Lung (tissue), 12 donors: ENCODE data around the gene SPRR2E. TPM values are rescaled to one million over a fixed set of nuclear protein-coding genes. Genes with fewer than 3 reads are reported as not detected.

Experiments used
- ATAC-seq: fragments of 200-7000 bp; cut with Tn5 transposase; one replicate; pipeline ENCODE4 v1.9.1; 2020; ENCODE audit warnings: moderate number of reproducible peaks; ENCODE audit not compliant: insufficient read depth, low FRiP score
- DNase-seq, 3 donors: peaks; one replicate each; pipeline ENCODE4 v3.0.0-alpha.2; 2013 to 2017
- H3K27ac ChIP-seq, 2 donors: one replicate each; pipeline ENCODE4 v1.5.1; 2013; ENCODE audit warnings: mild to moderate bottlenecking in 2 of 2, moderate library complexity in 2 of 2, control low read depth in 1 of 2, inconsistent platforms in 1 of 2, low read depth in 1 of 2, low read length in 1 of 2
- H3K27me3 ChIP-seq, 3 donors: one replicate each; pipeline ENCODE4 v1.5.1; 2013; ENCODE audit warnings: low read length in 2 of 3; ENCODE audit not compliant: control insufficient read depth in 3 of 3, insufficient read depth in 3 of 3
- H3K36me3 ChIP-seq, 4 donors: one replicate each; pipeline ENCODE4 v1.5.1; 2013; ENCODE audit warnings: low read length in 4 of 4, mild to moderate bottlenecking in 1 of 4, moderate library complexity in 1 of 4; ENCODE audit not compliant: control insufficient read depth in 4 of 4, insufficient read depth in 4 of 4
- H3K4me1 ChIP-seq, 5 donors: one replicate each; pipeline ENCODE4 v1.5.1; 2013; ENCODE audit warnings: low read length in 5 of 5, mild to moderate bottlenecking in 2 of 5, moderate library complexity in 1 of 5; ENCODE audit not compliant: control insufficient read depth in 5 of 5, insufficient read depth in 5 of 5
- H3K4me3 ChIP-seq: one replicate; pipeline ENCODE4 v1.5.1; 2013; ENCODE audit warnings: mild to moderate bottlenecking, control low read depth, moderate library complexity
- H3K9ac ChIP-seq, 2 donors: one replicate each; pipeline ENCODE4 v1.5.1; 2013; ENCODE audit warnings: low read length in 2 of 2, control low read depth in 1 of 2; ENCODE audit not compliant: insufficient read depth in 1 of 2
- H3K9me3 ChIP-seq, 4 donors: one replicate each; pipeline ENCODE4 v1.5.1; 2013; ENCODE audit warnings: low read length in 3 of 4, mild to moderate bottlenecking in 1 of 4, moderate library complexity in 1 of 4; ENCODE audit not compliant: control insufficient read depth in 4 of 4, insufficient read depth in 3 of 4
- WGBS, 2 donors: extraction: QIAGEN DNeasy Blood & Tissue Kit; methylation state at CpG; one replicate each; pipeline ENCODE4 v1.1.7; 2013; 5-methylcytosine and 5-hydroxymethylcytosine counted together
- polyA plus RNA-seq, 2 donors: library from polyadenylated mRNA; stranded (reverse); fragments of 200-250 nt; gene quantifications; one replicate each; pipeline ENCODE4 v1.2.1, GENCODE V29; 2013
- total RNA-seq, 2 donors: library from RNA; depleted of rRNA in 1 of 2; stranded (reverse); fragments of >200 nt in 1 of 2; gene quantifications; one replicate each; pipeline ENCODE4 v1.2.1, GENCODE V29; 2014 to 2021
- TF ChIP-seq, protein P1 (sequence below): IDR thresholded peaks from 2 replicates; pipeline ENCODE4 v1.5.1; 2012; ENCODE audit warnings: mild to moderate bottlenecking; ENCODE audit errors: control extremely low read depth, extremely low read depth
- donor health status: control.
- donor health status: control.
- donor health status: Bipolar disorder and iron deficiency.
- donor health status: healthy.
- donor health status: DM: yes; HTN: yes; CAD: no.

SPRR2E gene
- total and polyA plus RNA-seq, 4 donors, result 0.33 to 0.60 TPM; not detected in 2

DNA sequence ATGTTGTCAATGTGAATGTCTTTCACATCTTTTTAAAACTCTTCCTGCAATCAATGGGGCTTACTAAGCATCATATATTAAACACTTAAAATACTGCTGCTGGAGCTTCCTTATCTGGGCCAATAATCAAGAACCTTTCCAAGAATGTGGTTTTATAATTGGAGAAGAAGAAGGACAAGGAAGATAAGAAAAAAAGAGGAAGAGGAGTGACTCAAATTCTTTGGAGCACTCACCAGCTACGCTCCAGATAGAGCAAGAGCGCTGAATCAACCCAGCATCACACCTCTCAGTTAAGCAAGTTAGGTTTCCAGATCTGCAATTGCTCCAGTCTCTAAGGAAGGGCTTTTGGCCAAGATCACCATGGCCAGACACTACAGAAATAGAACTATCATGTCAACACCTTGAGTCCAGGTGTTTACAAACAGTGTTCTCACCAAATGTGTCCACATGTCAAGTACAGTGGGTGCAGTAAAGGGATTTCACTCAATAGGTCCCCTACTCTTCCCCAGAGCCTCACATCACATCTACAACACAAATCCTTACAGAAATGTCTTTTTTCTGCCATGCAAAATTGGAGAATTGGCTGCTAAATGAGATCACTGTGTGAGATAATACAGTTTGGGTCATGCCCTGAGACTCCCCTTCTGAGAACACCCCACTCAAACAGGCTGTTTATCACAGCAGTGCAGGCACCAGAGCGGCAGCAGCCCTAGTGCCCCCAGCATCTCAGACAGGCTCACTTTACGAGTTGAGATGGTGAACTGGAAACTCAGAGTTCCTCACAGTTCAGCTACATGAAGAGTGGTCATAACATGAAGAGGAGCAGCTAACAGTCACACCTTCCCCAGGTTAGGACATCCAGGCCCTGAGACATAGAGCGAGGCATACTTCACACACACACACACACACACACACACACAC is 21.3 kb downstream of the SPRR2E start:
- ATAC-seq, result no peak
- Histone ChIP-seq H3K27ac (no peak overlapping the region), H3K4me3 (no peak overlapping the region), H3K9me3 (peaks cover 0 to 4% (median 0%) of the 10 kb centered on the region in 4 donors), H3K36me3 (no peaks in the 10 kb centered on the region), H3K27me3 (no peaks in the 10 kb centered on the region), H3K9ac (no peak overlapping the region), H3K4me1 (no peaks in the 10 kb centered on the region)
- 71 to 83% methylated on average over 5 of the region's 5 CpGs for WGBS, 2 donors
- no peak for DNase-seq
- TF ChIP-seq, protein P1, sequence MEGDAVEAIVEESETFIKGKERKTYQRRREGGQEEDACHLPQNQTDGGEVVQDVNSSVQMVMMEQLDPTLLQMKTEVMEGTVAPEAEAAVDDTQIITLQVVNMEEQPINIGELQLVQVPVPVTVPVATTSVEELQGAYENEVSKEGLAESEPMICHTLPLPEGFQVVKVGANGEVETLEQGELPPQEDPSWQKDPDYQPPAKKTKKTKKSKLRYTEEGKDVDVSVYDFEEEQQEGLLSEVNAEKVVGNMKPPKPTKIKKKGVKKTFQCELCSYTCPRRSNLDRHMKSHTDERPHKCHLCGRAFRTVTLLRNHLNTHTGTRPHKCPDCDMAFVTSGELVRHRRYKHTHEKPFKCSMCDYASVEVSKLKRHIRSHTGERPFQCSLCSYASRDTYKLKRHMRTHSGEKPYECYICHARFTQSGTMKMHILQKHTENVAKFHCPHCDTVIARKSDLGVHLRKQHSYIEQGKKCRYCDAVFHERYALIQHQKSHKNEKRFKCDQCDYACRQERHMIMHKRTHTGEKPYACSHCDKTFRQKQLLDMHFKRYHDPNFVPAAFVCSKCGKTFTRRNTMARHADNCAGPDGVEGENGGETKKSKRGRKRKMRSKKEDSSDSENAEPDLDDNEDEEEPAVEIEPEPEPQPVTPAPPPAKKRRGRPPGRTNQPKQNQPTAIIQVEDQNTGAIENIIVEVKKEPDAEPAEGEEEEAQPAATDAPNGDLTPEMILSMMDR, result no peak

- peaks cover 0 to 4% (median 0%) of the 10 kb centered on the region in 4 donors for H3K9me3 ChIP-seq
- TF ChIP-seq, protein P1, result no peak
- WGBS, 2 donors, result 35 to 91% methylated on average over 2 of the region's 2 CpGs
- no peaks in the 10 kb centered on the region for H3K27me3 ChIP-seq
- H3K27ac ChIP-seq, result no peak within 1 kb of the TSS
- H3K9ac ChIP-seq, result no peak within 1 kb of the TSS
- DNase-seq (no peak), ATAC-seq (no peak)
- H3K4me1 ChIP-seq, result no peaks in the 10 kb centered on the region
- H3K4me3 ChIP-seq, result no peak within 1 kb of the TSS
- H3K36me3 ChIP-seq, result no peaks in the 10 kb centered on the region
Measured at GRCh38 chr1:153071511-153071910, 22.8 kb downstream of the SPRR2E start, which contains the start of gene SPRR2B. Gene SPRR2B (minus strand): TSS chr1:153071611. CDS start chr1:153070839, 772 bp downstream.

DNA sequence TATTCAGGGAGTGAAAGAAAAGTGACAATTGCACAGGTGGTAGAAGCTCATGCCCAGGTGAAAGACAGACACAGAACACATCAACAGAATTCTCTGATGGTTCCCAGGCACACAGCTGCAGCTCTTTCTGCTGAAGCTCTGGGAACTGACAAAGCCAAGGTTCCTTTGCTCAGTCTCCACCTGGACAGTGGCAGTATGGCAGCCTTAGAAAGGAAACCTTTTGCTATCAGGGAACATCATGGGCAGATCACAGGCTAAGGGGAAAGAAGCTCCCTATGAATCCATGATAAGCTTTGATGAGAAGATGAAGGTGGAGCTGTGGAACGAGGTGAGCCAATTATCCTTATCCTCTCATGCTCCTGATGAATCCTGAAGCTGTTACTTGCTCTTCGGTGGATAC is 24.1 kb downstream of the SPRR2E start:
- Histone ChIP-seq H3K4me3 (no peak overlapping the region), H3K36me3 (no peaks in the 10 kb centered on the region), H3K4me1 (no peaks in the 10 kb centered on the region), H3K9me3 (peaks cover 0 to 4% (median 0%) of the 10 kb centered on the region in 4 donors), H3K9ac (no peak overlapping the region), H3K27me3 (no peaks in the 10 kb centered on the region), H3K27ac (no peak overlapping the region)
- no peak for DNase-seq
- TF ChIP-seq, protein P1, result no peak
- WGBS, 2 donors, result 69 to 73% methylated on average over 2 of the region's 2 CpGs
- ATAC-seq, result no peak
